Neural cell (in vitro differentiated cells): Measurements from ENCODE around the gene HSD17B8. TPM values are rescaled to one million over a fixed set of nuclear protein-coding genes. Genes with fewer than 3 reads are reported as not detected.

Experiments used
- H2AFZ ChIP-seq: fragments of 200-600, 300-800 bp; sonication (generic), shearing (Covaris generic); 2 replicates; pipeline ENCODE4 v1.6.0; 2014; ENCODE audit warnings: low read depth, mild to moderate bottlenecking, antibody characterized with exemption, low read length, moderate library complexity
- H3F3A ChIP-seq: fragments of 200-600 bp; shearing (Covaris generic); 2 replicates; pipeline ENCODE4 v1.6.1; 2016; ENCODE audit warnings: mild to moderate bottlenecking, moderate library complexity, mixed read lengths, antibody characterized with exemption, low read length; ENCODE audit not compliant: insufficient read depth, poor library complexity, severe bottlenecking
- H3K27ac ChIP-seq: fragments of 200-600, 300-800 bp; sonication (generic), shearing (Covaris generic); 2 replicates; pipeline ENCODE4 v1.5.1; 2014; ENCODE audit warnings: mild to moderate bottlenecking, low read length, moderate library complexity
- H3K27me3 ChIP-seq: fragments of 300-800, 200-600 bp; sonication (generic), shearing (Covaris generic); 2 replicates; pipeline ENCODE4 v1.6.0; 2014; ENCODE audit warnings: mild to moderate bottlenecking, low read depth, low read length, moderate library complexity; ENCODE audit not compliant: insufficient read depth
- H3K36me3 ChIP-seq: fragments of 300-800, 200-600 bp; sonication (generic), shearing (Covaris generic); 2 replicates; pipeline ENCODE4 v1.5.1; 2014; ENCODE audit warnings: mild to moderate bottlenecking, antibody characterized with exemption, low read length, moderate library complexity; ENCODE audit not compliant: insufficient read depth
- H3K4me2 ChIP-seq: fragments of 300-800, 200-600 bp; sonication (generic), shearing (Covaris generic); 2 replicates; pipeline ENCODE4 v1.6.0; 2014; ENCODE audit warnings: mild to moderate bottlenecking, low read length
- H3K4me3 ChIP-seq: fragments of 300-800, 200-600 bp; sonication (generic), shearing (Covaris generic); 2 replicates; pipeline ENCODE4 v1.5.1; 2014; ENCODE audit warnings: mild to moderate bottlenecking, low read length, moderate library complexity
- H3K79me2 ChIP-seq: fragments of 200-600 bp; shearing (Covaris generic); replicated peaks from 2 replicates; pipeline ENCODE4 v1.6.0; 2014; ENCODE audit warnings: mild to moderate bottlenecking, low read length, moderate library complexity; ENCODE audit not compliant: insufficient read depth
- H3K9ac ChIP-seq: fragments of 300-800, 200-600 bp; sonication (generic), shearing (Covaris generic); 2 replicates; pipeline ENCODE4 v1.6.1; 2016; ENCODE audit warnings: mild to moderate bottlenecking, low read length, mixed read lengths
- H3K9me2 ChIP-seq: fragments of 200-600 bp; shearing (Covaris generic); 2 replicates; pipeline ENCODE4 v1.6.1; 2016; ENCODE audit warnings: mild to moderate bottlenecking, low read length, mixed read lengths; ENCODE audit not compliant: insufficient read depth
- H3K9me3 ChIP-seq: fragments of 200-600, 300-800 bp; sonication (generic), shearing (Covaris generic); 2 replicates; pipeline ENCODE4 v1.6.1; 2016; ENCODE audit warnings: mild to moderate bottlenecking, mixed run types, low read length, moderate library complexity, mixed read lengths
- H4K20me1 ChIP-seq: fragments of 200-600 bp; shearing (Covaris generic); 2 replicates; pipeline ENCODE4 v1.6.1; 2016; ENCODE audit warnings: mild to moderate bottlenecking, mixed run types; ENCODE audit not compliant: insufficient read depth
- EP300 ChIP-seq: fragments of 450-650 bp; conservative IDR thresholded peaks from 2 replicates; pipeline ENCODE4 v1.6.1; 2014; ENCODE audit warnings: antibody characterized with exemption, mild to moderate bottlenecking, moderate library complexity; ENCODE audit not compliant: poor library complexity, severe bottlenecking
- EZH2 ChIP-seq: fragments of 200-600, 300-800 bp; shearing (Covaris generic), sonication (generic); IDR thresholded peaks from 2 replicates; pipeline ENCODE4 v1.6.1; 2014; ENCODE audit warnings: antibody characterized with exemption, low read length, borderline replicate concordance, mild to moderate bottlenecking; ENCODE audit not compliant: insufficient read depth, poor library complexity, severe bottlenecking
- MXI1 ChIP-seq: fragments of 450-650 bp; conservative IDR thresholded peaks from 2 replicates; pipeline ENCODE4 v1.6.1; 2014; ENCODE audit warnings: antibody characterized with exemption, mild to moderate bottlenecking; ENCODE audit not compliant: poor library complexity, severe bottlenecking
- POLR2AphosphoS5 ChIP-seq: IDR thresholded peaks from 2 replicates; pipeline ENCODE4 v1.6.1; 2012
- RAD21 ChIP-seq: fragments of 450-650 bp; conservative IDR thresholded peaks from 2 replicates; pipeline ENCODE4 v1.6.1; 2014; ENCODE audit warnings: antibody characterized with exemption, mild to moderate bottlenecking, moderate library complexity
- REST ChIP-seq: IDR thresholded peaks from 2 replicates; pipeline ENCODE4 v1.6.1; 2012; ENCODE audit warnings: borderline replicate concordance
- SMC3 ChIP-seq: fragments of 450-650 bp; conservative IDR thresholded peaks from 2 replicates; pipeline ENCODE4 v1.6.1; 2014; ENCODE audit warnings: antibody characterized with exemption, mild to moderate bottlenecking, moderate library complexity; ENCODE audit not compliant: poor library complexity
- TAF1 ChIP-seq: IDR thresholded peaks from 2 replicates; pipeline ENCODE4 v1.6.1; 2012; ENCODE audit warnings: low read depth
- polyA plus RNA-seq: library from polyadenylated mRNA; depleted of rRNA; stranded (reverse); fragments of >200 nt; gene quantifications from 2 replicates; pipeline ENCODE4 v1.2.3, GENCODE V29; 2014
- TF ChIP-seq, protein P1 (sequence below): fragments of 450-650 bp; IDR thresholded peaks from 2 replicates; pipeline ENCODE4 v1.5.1; 2014; ENCODE audit warnings: antibody characterized with exemption, mild to moderate bottlenecking, moderate library complexity; ENCODE audit not compliant: poor library complexity, severe bottlenecking

Gene HSD17B8
- polyA plus RNA-seq, 1 donor from 2014 or later = 7.3 TPM

DNA sequence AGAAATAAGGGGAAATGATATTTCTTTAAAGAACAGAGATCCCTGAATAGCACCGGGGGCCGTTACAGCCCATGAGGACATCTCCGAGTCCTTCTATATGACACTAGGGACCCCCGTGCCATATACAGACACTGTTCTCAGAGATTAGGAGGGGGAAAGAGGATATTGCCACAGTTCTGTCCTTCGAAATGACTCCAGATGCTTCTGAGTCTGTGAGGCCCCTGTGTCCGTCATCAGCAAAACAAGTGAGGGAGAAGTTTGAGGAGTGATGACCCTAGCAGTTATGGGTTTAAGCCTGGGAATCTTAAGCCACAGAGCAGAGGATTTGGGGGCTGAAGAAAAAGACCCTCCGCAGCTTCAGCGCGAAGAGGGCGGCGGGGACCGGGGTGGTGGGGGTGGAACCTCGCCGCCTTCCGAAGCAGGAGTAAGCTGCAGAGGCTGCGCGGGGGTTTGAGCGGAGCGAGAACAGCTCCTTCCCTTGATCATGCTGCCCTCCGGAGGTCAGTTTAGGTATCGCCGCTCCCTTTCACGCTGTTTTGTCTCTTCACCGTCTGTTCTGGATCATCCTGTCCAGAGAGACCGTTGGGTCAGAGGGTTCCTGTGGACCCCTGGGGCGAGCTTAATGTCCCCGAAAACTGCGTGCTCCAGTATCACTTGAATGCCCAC lies 43.7 kb downstream of the HSD17B8 start:
- no peaks in the 10 kb centered on the region for H3K9me2 ChIP-seq
- no peaks in the 10 kb centered on the region for H3K36me3 ChIP-seq
- H4K20me1 ChIP-seq = no peaks in the 10 kb centered on the region
- no peaks in the 10 kb centered on the region for H3K79me2 ChIP-seq
- H3K27me3 ChIP-seq = no peaks in the 10 kb centered on the region
- no peaks in the 10 kb centered on the region for H3K9me3 ChIP-seq
- H3K4me3 ChIP-seq = peak overlapping the region; percentile 72
- peak overlapping the region; percentile 72 for H3K27ac ChIP-seq
- peak overlapping the region; percentile 91 for H2AFZ ChIP-seq
- TF ChIP-seq RAD21 = peak; percentile 96
- TF ChIP-seq, protein P1, sequence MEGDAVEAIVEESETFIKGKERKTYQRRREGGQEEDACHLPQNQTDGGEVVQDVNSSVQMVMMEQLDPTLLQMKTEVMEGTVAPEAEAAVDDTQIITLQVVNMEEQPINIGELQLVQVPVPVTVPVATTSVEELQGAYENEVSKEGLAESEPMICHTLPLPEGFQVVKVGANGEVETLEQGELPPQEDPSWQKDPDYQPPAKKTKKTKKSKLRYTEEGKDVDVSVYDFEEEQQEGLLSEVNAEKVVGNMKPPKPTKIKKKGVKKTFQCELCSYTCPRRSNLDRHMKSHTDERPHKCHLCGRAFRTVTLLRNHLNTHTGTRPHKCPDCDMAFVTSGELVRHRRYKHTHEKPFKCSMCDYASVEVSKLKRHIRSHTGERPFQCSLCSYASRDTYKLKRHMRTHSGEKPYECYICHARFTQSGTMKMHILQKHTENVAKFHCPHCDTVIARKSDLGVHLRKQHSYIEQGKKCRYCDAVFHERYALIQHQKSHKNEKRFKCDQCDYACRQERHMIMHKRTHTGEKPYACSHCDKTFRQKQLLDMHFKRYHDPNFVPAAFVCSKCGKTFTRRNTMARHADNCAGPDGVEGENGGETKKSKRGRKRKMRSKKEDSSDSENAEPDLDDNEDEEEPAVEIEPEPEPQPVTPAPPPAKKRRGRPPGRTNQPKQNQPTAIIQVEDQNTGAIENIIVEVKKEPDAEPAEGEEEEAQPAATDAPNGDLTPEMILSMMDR = peak; percentile 93
- peak; percentile 87 for TF ChIP-seq SMC3
- TF ChIP-seq EP300 = no peak
- H3K9ac ChIP-seq = peak overlapping the region; percentile 73
- peak overlapping the region; percentile 98 for H3K4me2 ChIP-seq
- peaks cover 5% of the 10 kb centered on the region for H3F3A ChIP-seq

DNA sequence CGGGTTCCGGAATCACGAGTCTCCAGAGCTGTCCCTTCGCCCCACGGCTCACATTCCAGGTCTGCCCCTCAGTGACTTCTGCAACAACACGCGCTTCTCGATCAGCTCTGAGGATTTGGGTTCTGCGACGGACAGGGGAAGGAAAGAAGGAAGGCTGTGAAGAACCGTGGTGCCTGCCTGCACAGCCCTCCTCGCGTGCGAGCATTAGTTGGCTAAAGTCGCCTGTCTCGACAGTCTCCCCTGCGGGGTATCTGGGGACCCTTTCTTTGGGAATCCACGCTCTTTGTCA lies 44.1 kb downstream of the HSD17B8 start:
- H4K20me1 ChIP-seq = no peaks in the 10 kb centered on the region
- H3K9me2 ChIP-seq = no peaks in the 10 kb centered on the region
- peak overlapping the region; percentile 98 for H3K4me2 ChIP-seq
- H3K27me3 ChIP-seq = no peaks in the 10 kb centered on the region
- H3K79me2 ChIP-seq = no peaks in the 10 kb centered on the region
- H3K9me3 ChIP-seq = no peaks in the 10 kb centered on the region
- H3K36me3 ChIP-seq = no peaks in the 10 kb centered on the region
- H3K9ac ChIP-seq = peak overlapping the region; percentile 73
- H3F3A ChIP-seq = peaks cover 5% of the 10 kb centered on the region
- TF ChIP-seq POLR2AphosphoS5 = no peak
- no peak for TF ChIP-seq REST
- TF ChIP-seq, protein P1 = no peak
- TF ChIP-seq MXI1 = peak; percentile 29
- no peak for TF ChIP-seq TAF1
- TF ChIP-seq EZH2 = no peak
- peak; percentile 56 for TF ChIP-seq SMC3
- peak overlapping the region; percentile 72 for H3K4me3 ChIP-seq
- H3K27ac ChIP-seq = peak overlapping the region; percentile 72
- peak overlapping the region; percentile 91 for H2AFZ ChIP-seq
